Erythroblast (primary cell): ENCODE measurements around the gene DSCAM.
A peak's percentile ranks its signal among the peaks of the same experiment; 100 is the strongest.

Experiments used
- DNase-seq, 2 experiments: peaks; one replicate each; lab custom pipeline; 2025; lab: John Stamatoyannopoulos, UW
- GATA1 ChIP-seq: IDR thresholded peaks from 2 replicates; pipeline ENCODE4 v1.6.1; 2011; ENCODE audit warnings: low read depth, mild to moderate bottlenecking, control low read depth, low read length, moderate library complexity
- POLR2A ChIP-seq: IDR thresholded peaks from 2 replicates; pipeline ENCODE4 v1.6.1; 2011; ENCODE audit warnings: mild to moderate bottlenecking, low read length

The DSCAM gene

GRCh38 chr21:40386981-40387747, 459.8 kb downstream of the DSCAM start:
- no peak for DNase-seq
- TF ChIP-seq POLR2A, result no peak
- TF ChIP-seq GATA1, result no peak

DNA sequence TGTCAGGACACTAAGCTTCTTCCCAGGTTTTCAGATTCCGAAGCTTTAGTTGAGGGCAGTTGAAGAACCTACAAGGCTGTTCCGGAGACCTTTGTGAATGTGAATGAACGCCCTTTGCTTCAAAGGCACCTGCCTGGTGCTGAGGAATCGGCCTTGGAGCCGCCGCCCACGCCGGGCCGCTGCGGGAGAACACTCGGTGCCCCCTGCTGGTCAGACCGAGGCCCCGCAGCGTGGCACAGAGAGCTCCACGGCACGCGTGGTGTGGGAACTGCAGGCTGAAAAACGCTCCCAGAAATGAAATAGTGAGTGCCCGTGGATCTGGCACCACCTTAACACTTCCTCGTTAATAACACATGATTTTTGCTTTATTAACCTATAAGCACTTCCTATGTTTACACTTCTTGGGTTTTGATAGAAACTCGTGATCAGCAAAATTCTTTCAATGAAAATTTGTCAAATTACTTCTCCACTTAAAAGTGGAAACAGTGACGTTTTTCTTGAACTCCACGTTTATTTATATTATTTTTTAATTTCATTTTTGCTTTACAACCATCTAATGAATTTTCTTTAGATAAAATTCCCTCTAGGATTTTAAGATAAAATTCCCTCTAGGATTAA, 460.6 kb downstream of the DSCAM start:
- TF ChIP-seq POLR2A (no peak), GATA1 (no peak)
- peak; percentile 22 to 51 for DNase-seq

GRCh38 chr21:40385883-40386282, 461.1 kb downstream of the DSCAM start:
- TF ChIP-seq GATA1 (no peak), POLR2A (no peak)
- DNase-seq, result no peak

GRCh38 chr21:40383951-40384350, 463.0 kb downstream of the DSCAM start:
- TF ChIP-seq GATA1, result no peak
- no peak for TF ChIP-seq POLR2A
- DNase-seq, result no peak

GRCh38 chr21:40381111-40381510, 465.8 kb downstream of the DSCAM start:
- TF ChIP-seq POLR2A, result no peak
- TF ChIP-seq GATA1, result no peak
- DNase-seq, result no peak

DNA sequence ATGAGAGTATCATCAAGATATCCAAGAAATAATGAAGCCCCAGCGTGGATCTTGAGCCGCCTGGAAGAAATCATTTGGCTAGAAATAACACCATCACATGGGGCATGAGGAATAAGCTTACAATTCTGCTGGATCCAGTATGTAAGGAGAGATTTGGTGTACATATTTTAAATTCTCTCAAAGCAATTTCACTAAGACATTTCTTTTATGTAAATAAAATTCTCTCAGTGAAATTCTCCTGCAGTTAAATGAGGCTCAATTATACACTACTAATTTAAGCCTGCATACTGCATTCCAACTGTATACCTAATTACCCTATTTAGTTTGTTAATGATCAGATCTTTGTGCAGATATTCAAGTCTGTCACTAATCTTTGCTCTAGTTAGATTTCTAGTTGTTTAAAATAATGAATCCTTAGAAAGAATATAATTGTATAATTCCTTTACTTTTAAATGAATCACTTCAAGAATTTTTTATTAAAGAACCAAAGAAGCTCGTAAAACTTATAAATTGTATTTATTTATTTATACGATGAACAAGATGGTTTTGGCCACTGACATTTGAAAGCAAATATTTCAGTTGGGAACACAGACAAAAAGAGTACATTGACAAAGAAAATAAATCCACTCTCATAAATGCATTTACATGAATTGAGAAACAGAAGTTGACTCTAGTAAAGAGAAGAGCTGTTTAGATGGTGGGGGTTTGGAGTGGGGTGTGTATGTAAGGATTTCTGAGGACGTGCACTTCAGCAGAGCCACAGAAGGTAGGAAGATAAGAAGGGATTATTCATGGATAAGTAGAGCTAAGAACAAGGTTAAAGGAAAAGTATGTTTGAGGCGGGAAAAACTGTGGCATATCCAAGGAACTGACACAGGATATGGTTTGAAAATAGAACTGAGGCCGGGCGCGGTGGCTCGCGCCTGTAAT, 466.8 kb downstream of the DSCAM start:
- TF ChIP-seq GATA1 (no peak), POLR2A (no peak)
- no peak for DNase-seq

DNA sequence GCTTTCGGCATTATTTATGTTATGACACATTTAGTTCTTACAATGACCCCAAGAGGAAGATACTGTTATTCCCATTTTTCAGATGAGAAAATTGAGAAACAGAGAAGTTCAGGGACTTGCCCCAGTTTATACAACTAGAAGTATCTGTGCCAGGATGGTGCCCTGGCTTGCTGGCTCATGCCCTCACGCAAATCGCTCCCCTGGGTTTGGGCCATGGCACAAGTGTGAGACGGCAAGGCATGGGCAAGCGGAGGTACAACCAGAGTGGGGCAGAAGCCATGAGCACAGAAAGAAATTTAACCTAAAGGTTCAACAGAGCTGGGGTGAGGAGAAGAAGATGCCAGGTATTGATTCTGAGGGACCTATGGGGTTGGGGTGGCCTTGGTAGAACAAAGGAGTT, 469.8 kb downstream of the DSCAM start:
- no peak for DNase-seq
- no peak for TF ChIP-seq GATA1
- TF ChIP-seq POLR2A, result no peak

GRCh38 chr21:40373761-40374160, 473.2 kb downstream of the DSCAM start:
- DNase-seq, result no peak
- TF ChIP-seq GATA1 (no peak), POLR2A (no peak)

DNA sequence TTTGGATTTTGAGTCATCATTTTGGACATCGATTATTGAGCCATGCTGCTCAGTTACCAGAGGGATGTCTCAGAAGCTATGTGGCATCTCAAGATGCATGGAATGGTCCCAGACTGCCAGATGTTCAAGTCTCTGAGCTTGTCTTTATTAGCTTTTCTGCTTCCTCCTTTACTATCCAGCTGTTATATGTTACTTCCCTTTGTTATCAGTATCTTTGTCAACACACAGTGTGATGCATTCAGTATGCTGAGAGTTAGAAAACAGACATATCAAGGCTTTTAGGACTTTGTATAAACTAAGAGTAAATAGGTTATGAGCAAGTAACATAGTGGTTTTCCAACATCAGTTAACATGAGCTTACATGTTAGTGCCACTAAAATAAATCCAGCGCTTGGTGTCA, 474.5 kb downstream of the DSCAM start:
- no peak for DNase-seq
- no peak for TF ChIP-seq POLR2A
- TF ChIP-seq GATA1, result no peak

- no peak for DNase-seq
These were observed 475.6 kb downstream of the DSCAM start for GRCh38 chr21:40371329-40371728.

GRCh38 chr21:40356644-40357043, 490.3 kb downstream of the DSCAM start:
- TF ChIP-seq GATA1 (no peak), POLR2A (no peak)
- no peak for DNase-seq

More at GRCh38 chr21:40371329-40371728, 475.6 kb downstream of the DSCAM start:
- TF ChIP-seq GATA1 (no peak), POLR2A (no peak)

DNA sequence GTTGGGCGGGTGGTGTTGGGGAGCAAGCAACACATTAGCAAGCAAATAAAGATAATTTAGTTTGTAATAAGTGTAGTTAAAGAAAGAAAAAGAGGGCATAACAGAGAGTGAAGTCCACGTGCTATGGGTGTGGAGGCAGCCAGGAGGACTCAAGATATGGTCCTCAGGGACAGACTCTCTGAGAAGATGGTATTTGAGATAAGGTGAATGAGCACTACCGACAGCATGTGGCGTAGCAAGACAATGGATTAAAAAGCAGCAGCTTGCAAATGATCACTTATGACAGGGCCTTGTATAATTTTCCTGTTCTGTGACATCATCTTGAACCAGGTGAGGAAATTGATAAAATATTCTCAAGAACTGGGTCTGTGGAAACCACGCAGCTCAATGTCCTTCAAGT, 491.9 kb downstream of the DSCAM start:
- peak in 1 of 2 experiments; percentile 11 for DNase-seq
- TF ChIP-seq POLR2A (no peak), GATA1 (no peak)

DNA sequence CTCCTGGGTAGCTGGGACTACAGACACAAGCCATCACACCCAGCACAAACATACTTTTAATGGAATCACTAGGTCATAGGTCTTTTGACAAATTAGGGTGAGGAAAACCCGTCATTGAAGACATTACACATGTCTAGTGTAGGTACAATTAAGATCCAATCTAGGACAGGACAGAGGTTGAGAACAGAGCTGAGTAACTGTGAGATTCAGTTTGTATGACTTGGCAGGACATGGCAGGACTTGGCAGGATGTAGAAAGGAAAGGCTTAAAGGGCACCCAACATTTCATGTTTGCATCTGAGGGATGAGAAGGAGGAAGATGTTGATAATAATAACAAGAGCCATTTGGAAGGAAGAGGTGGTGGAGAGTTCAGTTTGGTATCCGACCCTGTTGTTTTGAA, 496.0 kb downstream of the DSCAM start:
- TF ChIP-seq GATA1 (no peak), POLR2A (no peak)
- DNase-seq, result no peak
